PC-9 (cell line): ENCODE measurements around the gene GABRG3. TPM values are rescaled to one million over a fixed set of nuclear protein-coding genes. Genes with fewer than 3 reads are reported as not detected.

Experiments
- BruUV-seq: library from RNA; stranded (reverse); fragments of 400-500 nt; replicated peaks from 2 replicates; lab custom pipeline; 2021; lab: Mats Ljungman, UMichigan
- CTCF ChIA-PET: fragments of 300-600 bp; sonication (Branson Sonifier 250); formaldehyde crosslinking; loops from one replicate; lab custom pipeline; 2022; ENCODE audit warnings: antibody characterized with exemption; lab: Charles Lee
- POLR2A ChIA-PET: fragments of 300-600 bp; sonication (Branson Sonifier 250); formaldehyde crosslinking; loops from one replicate; lab custom pipeline; 2022; ENCODE audit warnings: antibody characterized with exemption; ENCODE audit not compliant: unreplicated experiment; lab: Charles Lee
- DNase-seq, 2 experiments: peaks; one replicate each; pipeline versions ENCODE4 v3.0.0 to v3.0.0-alpha.2; 2015 to 2022; ENCODE audit warnings: mixed read lengths in 1 of 2
- H2AFZ ChIP-seq: fragments of 200-600 bp; sonication (generic); 2 replicates; pipeline ENCODE4 v1.8.1; 2017; ENCODE audit warnings: antibody characterized with exemption
- H3F3A ChIP-seq: fragments of 200-600 bp; sonication (generic); 2 replicates; pipeline ENCODE4 v1.8.1; 2017; ENCODE audit warnings: antibody characterized with exemption, mild to moderate bottlenecking, low read depth; ENCODE audit not compliant: insufficient read depth
- H3K27ac ChIP-seq: fragments of 200-600 bp; sonication (generic); 2 replicates; pipeline ENCODE4 v1.6.1; 2016; ENCODE audit warnings: mixed run types
- H3K27me3 ChIP-seq: fragments of 200-600 bp; sonication (generic); 2 replicates; pipeline ENCODE4 v1.6.1; 2016; ENCODE audit warnings: low read depth, mixed run types; ENCODE audit not compliant: insufficient read depth
- H3K36me3 ChIP-seq: fragments of 200-600 bp; sonication (generic); 2 replicates; pipeline ENCODE4 v1.6.1; 2016; ENCODE audit warnings: low read depth, mixed run types
- H3K4me1 ChIP-seq: fragments of 200-600 bp; sonication (generic); replicated peaks from 2 replicates; pipeline ENCODE4 v1.6.1; 2016; ENCODE audit warnings: mixed run types; ENCODE audit not compliant: insufficient read depth
- H3K4me2 ChIP-seq: fragments of 200-600 bp; sonication (generic); 2 replicates; pipeline ENCODE4 v1.6.1; 2017; ENCODE audit warnings: mixed run types
- H3K4me3 ChIP-seq: fragments of 200-600 bp; sonication (generic); 2 replicates; pipeline ENCODE4 v1.6.1; 2016; ENCODE audit warnings: mixed run types
- H3K79me2 ChIP-seq: fragments of 200-600 bp; sonication (generic); 2 replicates; pipeline ENCODE4 v1.6.1; 2017; ENCODE audit warnings: low read depth, mixed run types
- H3K9me2 ChIP-seq: fragments of 200-600 bp; sonication (generic); 2 replicates; pipeline ENCODE4 v1.8.1; 2017; ENCODE audit warnings: mild to moderate bottlenecking; ENCODE audit not compliant: insufficient read depth
- H3K9me3 ChIP-seq: fragments of 200-600 bp; sonication (generic); 2 replicates; pipeline ENCODE4 v1.8.1; 2016; ENCODE audit warnings: low read depth; ENCODE audit not compliant: insufficient read depth
- H4K20me1 ChIP-seq: fragments of 200-600 bp; sonication (generic); 2 replicates; pipeline ENCODE4 v1.8.1; 2017; ENCODE audit not compliant: insufficient read depth
- EZH2 ChIP-seq: fragments of 200-600 bp; sonication (generic); IDR thresholded peaks from 2 replicates; pipeline ENCODE4 v1.8.0; 2017; ENCODE audit warnings: antibody characterized with exemption, low read depth
- intact Hi-C: fragments of 100-400 bp; cut with micrococcal nuclease; formaldehyde crosslinking; loops from one replicate; pipeline ENCODE4 v1.10.0; 2022; ENCODE audit not compliant: unreplicated experiment
- total RNA-seq: library from RNA; stranded (reverse); gene quantifications from 2 replicates; pipeline ENCODE4 v1.2.3, GENCODE V29; 2021
- TF ChIP-seq, protein P1 (sequence below): fragments of 200-600 bp; sonication (generic); conservative IDR thresholded peaks from 2 replicates; pipeline ENCODE4 v1.6.1; 2017; ENCODE audit warnings: mixed run types, antibody characterized with exemption, mild to moderate bottlenecking, moderate library complexity

Gene GABRG3
- total RNA-seq, 1 experiment from 2014 or later, result not detected

DNA sequence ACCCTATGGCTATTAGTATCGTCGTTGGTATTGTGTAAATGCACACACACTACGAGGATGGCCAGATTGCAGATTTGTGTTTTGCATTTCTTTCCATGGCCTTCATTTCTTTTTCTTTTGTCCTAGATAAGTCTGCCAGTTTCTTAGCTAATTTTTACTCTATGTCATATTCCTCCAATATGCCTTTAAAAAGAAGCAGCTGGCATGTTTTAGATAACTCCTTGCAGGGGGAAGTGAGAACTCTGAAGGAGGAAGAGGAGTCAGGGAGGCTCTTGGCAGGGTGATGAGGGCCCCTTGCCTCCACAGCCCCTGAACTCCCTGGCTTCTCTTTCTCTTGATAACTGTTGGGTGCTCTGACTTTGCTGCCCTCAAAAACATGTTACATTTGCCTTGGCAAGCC is 244.0 kb downstream of the GABRG3 start:
- CTCF ChIA-PET, result no interaction called here
- H3K9me3 ChIP-seq, result no peaks in the 10 kb centered on the region
- no peaks in the 10 kb centered on the region for H3K79me2 ChIP-seq
- H3K4me3 ChIP-seq, result no peak overlapping the region
- H3F3A ChIP-seq, result no peaks in the 10 kb centered on the region
- no peaks in the 10 kb centered on the region for H3K27me3 ChIP-seq
- H3K36me3 ChIP-seq, result no peaks in the 10 kb centered on the region
- H3K9me2 ChIP-seq, result no peaks in the 10 kb centered on the region
- no peak for TF ChIP-seq EZH2
- TF ChIP-seq, protein P1, sequence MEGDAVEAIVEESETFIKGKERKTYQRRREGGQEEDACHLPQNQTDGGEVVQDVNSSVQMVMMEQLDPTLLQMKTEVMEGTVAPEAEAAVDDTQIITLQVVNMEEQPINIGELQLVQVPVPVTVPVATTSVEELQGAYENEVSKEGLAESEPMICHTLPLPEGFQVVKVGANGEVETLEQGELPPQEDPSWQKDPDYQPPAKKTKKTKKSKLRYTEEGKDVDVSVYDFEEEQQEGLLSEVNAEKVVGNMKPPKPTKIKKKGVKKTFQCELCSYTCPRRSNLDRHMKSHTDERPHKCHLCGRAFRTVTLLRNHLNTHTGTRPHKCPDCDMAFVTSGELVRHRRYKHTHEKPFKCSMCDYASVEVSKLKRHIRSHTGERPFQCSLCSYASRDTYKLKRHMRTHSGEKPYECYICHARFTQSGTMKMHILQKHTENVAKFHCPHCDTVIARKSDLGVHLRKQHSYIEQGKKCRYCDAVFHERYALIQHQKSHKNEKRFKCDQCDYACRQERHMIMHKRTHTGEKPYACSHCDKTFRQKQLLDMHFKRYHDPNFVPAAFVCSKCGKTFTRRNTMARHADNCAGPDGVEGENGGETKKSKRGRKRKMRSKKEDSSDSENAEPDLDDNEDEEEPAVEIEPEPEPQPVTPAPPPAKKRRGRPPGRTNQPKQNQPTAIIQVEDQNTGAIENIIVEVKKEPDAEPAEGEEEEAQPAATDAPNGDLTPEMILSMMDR, result no peak
- intact Hi-C loops, result no loop called here
- no TSS peak for BruUV-seq
- DNase-seq, result no peak
- POLR2A ChIA-PET, result no interaction called here
- H4K20me1 ChIP-seq, result no peaks in the 10 kb centered on the region
- H3K4me1 ChIP-seq, result no peaks in the 10 kb centered on the region
- H2AFZ ChIP-seq, result no peak overlapping the region
- H3K4me2 ChIP-seq, result no peak overlapping the region
- no peak overlapping the region for H3K27ac ChIP-seq

DNA sequence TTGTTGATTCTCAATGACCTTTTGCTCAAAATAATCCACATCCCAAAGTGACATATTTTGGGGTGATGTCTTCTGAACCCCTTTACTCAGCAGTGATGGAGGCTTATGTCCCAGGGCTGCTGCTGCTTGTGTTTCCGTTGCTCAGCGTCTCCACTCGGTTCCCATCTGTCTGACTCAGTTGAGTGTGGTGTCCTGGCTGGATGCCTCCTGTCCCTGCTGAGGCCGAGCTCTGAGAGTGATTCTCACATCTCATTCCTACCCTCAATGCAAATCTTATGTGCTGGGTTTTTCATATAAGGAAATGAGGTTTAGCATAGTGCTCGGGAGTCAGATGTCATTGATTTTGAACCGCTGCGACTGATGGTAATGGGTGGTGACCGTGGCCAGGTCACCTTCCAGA is 247.4 kb downstream of the GABRG3 start:
- no peaks in the 10 kb centered on the region for H3K9me2 ChIP-seq
- ChIA-PET POLR2A (no interaction called here), CTCF (no interaction called here)
- H3K4me3 ChIP-seq, result no peak overlapping the region
- no peak overlapping the region for H3K4me2 ChIP-seq
- H3K9me3 ChIP-seq, result no peaks in the 10 kb centered on the region
- H3K36me3 ChIP-seq, result no peaks in the 10 kb centered on the region
- no peaks in the 10 kb centered on the region for H4K20me1 ChIP-seq
- DNase-seq, result no peak
- intact Hi-C loops, result no loop called here
- no peaks in the 10 kb centered on the region for H3F3A ChIP-seq
- no peak overlapping the region for H3K27ac ChIP-seq
- TF ChIP-seq, protein P1, result no peak
- no peak for TF ChIP-seq EZH2
- H3K4me1 ChIP-seq, result no peaks in the 10 kb centered on the region
- no peaks in the 10 kb centered on the region for H3K79me2 ChIP-seq
- BruUV-seq, result no TSS peak
- no peaks in the 10 kb centered on the region for H3K27me3 ChIP-seq
- no peak overlapping the region for H2AFZ ChIP-seq

DNA sequence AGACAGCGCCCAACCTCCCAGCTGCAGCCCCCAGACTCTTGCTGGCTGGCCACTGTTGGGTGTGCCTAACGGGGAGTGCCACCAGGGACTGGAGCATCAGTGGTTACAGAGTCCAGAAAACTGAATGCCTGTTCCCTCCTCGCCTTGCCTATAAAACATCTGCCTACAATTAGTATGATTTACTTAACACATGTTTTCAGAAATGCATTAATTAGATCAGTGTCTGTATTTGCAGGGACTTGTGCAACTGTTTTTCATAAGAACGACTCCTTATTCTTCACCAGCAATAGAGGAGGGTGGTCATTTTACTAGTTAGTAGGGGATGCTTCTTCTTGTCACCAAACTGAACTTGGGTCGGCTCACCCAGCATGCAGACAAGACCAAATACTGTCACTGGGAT is 248.7 kb downstream of the GABRG3 start:
- Histone ChIP-seq H3K4me1 (no peaks in the 10 kb centered on the region), H3K9me2 (no peaks in the 10 kb centered on the region), H3K27me3 (no peaks in the 10 kb centered on the region), H3F3A (no peaks in the 10 kb centered on the region), H3K79me2 (no peaks in the 10 kb centered on the region), H4K20me1 (no peaks in the 10 kb centered on the region), H3K4me2 (no peak overlapping the region), H3K4me3 (no peak overlapping the region), H2AFZ (no peak overlapping the region), H3K27ac (no peak overlapping the region), H3K9me3 (no peaks in the 10 kb centered on the region), H3K36me3 (no peaks in the 10 kb centered on the region)
- TF ChIP-seq, protein P1, result no peak
- TF ChIP-seq EZH2, result no peak
- ChIA-PET CTCF (no interaction called here), POLR2A (no interaction called here)
- intact Hi-C loops, result no loop called here
- DNase-seq, result no peak
- BruUV-seq, result no TSS peak
